Breast epithelium (tissue), 3 donors: ENCODE measurements around the gene ANK2.

Experiments used
- POLR2A ChIP-seq: fragments of 450-650 bp; IDR thresholded peaks from one replicate; pipeline ENCODE4 v1.6.1; 2016; ENCODE audit warnings: antibody characterized with exemption, mild to moderate bottlenecking, moderate library complexity
- POLR2AphosphoS5 ChIP-seq, 3 donors: sonication (generic); formaldehyde crosslinking; IDR thresholded peaks; one replicate each; pipeline ENCODE4 v1.6.1; 2017; ENCODE audit warnings: antibody characterized with exemption in 3 of 3

DNA sequence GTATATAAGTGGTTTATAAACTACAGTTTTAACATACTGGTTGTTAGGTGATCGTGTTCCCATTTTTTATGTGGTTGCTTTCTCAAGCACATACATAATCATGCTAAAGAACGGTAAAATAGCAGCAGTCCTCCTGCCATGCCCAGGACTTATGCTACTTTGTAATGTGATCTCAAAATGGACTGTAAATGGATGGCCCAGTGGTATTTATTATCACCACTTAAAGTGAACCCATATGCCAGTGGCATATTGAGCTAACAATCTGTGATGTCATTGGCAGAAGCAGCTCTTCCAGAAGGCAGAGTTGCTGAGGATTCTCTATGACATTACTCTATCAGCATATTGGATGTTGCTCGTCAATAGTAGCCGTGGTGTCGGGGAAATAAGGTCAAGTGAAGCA is 28.6 kb downstream of the ANK2 start:
- no peak for TF ChIP-seq POLR2AphosphoS5 (IDR thresholded peaks at IDR 0.05)
- no peak for TF ChIP-seq POLR2A
